ENCODE results near the gene SWAP70. TPM values are rescaled to one million over a fixed set of nuclear protein-coding genes. Genes with fewer than 3 reads are reported as not detected.

Gene SWAP70
- total and polyA plus RNA-seq, 2 experiments from 2014 or later = 30.3 to 33.3 TPM

DNA sequence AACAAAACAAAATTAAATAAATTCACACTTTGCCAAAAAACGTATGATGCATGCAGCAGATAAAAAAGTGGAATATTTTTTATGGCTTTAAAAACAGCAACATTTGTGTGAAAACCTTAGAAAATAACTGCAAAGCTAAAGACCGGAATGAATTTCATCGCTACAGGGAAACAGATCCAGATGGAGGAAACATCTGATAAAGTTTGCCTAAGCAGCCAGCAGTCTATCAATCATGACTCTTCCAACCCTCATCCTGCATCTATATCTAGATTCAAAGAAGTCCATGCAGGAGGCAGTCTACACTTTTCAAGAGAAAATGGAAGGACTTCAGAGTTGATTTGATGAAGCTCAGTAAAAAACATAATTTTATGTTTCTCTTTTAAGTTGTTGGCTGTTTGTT is 126.8 kb downstream of the SWAP70 start:
- no peaks in the 10 kb centered on the region; the same call in 2 of the 3 replicates for H3K9me3 Mint-ChIP-seq
- ATAC-seq = no peak
- Histone ChIP-seq H3K27me3 (ENCODE audit: insufficient read depth) (no peaks in the 10 kb centered on the region), H3F3A (replicated peaks; ENCODE audit: low read depth) (no peaks in the 10 kb centered on the region), H3K4me3 (no peak overlapping the region), H3K4me2 (no peak overlapping the region), H3K27ac (ENCODE audit: low read depth) (0 out of 2 replicates have a peak overlapping the region, but pooled peaks have one; percentile 23), H3K79me2 (replicated peaks; ENCODE audit: insufficient read depth) (no peaks in the 10 kb centered on the region), H2AFZ (no peak overlapping the region), H3K9me2 (ENCODE audit: insufficient read depth) (no peaks in the 10 kb centered on the region), H3K36me3 (ENCODE audit: insufficient read depth) (peaks cover 8% of the 10 kb centered on the region), H4K20me1 (replicated peaks; ENCODE audit: insufficient read depth) (no peaks in the 10 kb centered on the region), H3K4me1 (ENCODE audit: insufficient read depth) (0 out of 2 replicates have a peak, but pooled peaks cover 3% of the 10 kb centered on the region)
- H3K27ac Mint-ChIP-seq = no peak overlapping the region
- H3K27me3 Mint-ChIP-seq (ENCODE audit: insufficient read depth, low read depth, poor library complexity) = peaks cover 2% of the 10 kb centered on the region
- H3K4me3 Mint-ChIP-seq = no peak overlapping the region
- peaks cover 23% of the 10 kb centered on the region; the same call in 2 of the 3 replicates for H3K36me3 Mint-ChIP-seq (ENCODE audit: low read depth)
- DNase-seq (ENCODE audit: low spot score) = no peak
- H3K4me1 Mint-ChIP-seq = peaks cover 5% of the 10 kb centered on the region; the same call in 2 of the 3 replicates
- TF ChIP-seq EZH2phosphoT487 (IDR thresholded peaks at IDR 0.05; ENCODE audit: unreplicated experiment) = no peak
- TF ChIP-seq JUNB (IDR thresholded peaks at IDR 0.05; ENCODE audit: unreplicated experiment) = no peak
- TF ChIP-seq ZNF331 (CRISPR knock-in tag; IDR thresholded peaks at IDR 0.05; ENCODE audit: low read depth) = no peak
- no peak for TF ChIP-seq EZH2 (IDR thresholded peaks at IDR 0.05; ENCODE audit: low read depth, unreplicated experiment)
- TF ChIP-seq, protein P1, sequence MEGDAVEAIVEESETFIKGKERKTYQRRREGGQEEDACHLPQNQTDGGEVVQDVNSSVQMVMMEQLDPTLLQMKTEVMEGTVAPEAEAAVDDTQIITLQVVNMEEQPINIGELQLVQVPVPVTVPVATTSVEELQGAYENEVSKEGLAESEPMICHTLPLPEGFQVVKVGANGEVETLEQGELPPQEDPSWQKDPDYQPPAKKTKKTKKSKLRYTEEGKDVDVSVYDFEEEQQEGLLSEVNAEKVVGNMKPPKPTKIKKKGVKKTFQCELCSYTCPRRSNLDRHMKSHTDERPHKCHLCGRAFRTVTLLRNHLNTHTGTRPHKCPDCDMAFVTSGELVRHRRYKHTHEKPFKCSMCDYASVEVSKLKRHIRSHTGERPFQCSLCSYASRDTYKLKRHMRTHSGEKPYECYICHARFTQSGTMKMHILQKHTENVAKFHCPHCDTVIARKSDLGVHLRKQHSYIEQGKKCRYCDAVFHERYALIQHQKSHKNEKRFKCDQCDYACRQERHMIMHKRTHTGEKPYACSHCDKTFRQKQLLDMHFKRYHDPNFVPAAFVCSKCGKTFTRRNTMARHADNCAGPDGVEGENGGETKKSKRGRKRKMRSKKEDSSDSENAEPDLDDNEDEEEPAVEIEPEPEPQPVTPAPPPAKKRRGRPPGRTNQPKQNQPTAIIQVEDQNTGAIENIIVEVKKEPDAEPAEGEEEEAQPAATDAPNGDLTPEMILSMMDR (conservative IDR thresholded peaks at IDR 0.05; ENCODE audit: low read depth in 2 of 2) = no peak
- TF ChIP-seq POLR2AphosphoS5 (IDR thresholded peaks at IDR 0.05; ENCODE audit: low read depth) = no peak
- TF ChIP-seq, protein P2, sequence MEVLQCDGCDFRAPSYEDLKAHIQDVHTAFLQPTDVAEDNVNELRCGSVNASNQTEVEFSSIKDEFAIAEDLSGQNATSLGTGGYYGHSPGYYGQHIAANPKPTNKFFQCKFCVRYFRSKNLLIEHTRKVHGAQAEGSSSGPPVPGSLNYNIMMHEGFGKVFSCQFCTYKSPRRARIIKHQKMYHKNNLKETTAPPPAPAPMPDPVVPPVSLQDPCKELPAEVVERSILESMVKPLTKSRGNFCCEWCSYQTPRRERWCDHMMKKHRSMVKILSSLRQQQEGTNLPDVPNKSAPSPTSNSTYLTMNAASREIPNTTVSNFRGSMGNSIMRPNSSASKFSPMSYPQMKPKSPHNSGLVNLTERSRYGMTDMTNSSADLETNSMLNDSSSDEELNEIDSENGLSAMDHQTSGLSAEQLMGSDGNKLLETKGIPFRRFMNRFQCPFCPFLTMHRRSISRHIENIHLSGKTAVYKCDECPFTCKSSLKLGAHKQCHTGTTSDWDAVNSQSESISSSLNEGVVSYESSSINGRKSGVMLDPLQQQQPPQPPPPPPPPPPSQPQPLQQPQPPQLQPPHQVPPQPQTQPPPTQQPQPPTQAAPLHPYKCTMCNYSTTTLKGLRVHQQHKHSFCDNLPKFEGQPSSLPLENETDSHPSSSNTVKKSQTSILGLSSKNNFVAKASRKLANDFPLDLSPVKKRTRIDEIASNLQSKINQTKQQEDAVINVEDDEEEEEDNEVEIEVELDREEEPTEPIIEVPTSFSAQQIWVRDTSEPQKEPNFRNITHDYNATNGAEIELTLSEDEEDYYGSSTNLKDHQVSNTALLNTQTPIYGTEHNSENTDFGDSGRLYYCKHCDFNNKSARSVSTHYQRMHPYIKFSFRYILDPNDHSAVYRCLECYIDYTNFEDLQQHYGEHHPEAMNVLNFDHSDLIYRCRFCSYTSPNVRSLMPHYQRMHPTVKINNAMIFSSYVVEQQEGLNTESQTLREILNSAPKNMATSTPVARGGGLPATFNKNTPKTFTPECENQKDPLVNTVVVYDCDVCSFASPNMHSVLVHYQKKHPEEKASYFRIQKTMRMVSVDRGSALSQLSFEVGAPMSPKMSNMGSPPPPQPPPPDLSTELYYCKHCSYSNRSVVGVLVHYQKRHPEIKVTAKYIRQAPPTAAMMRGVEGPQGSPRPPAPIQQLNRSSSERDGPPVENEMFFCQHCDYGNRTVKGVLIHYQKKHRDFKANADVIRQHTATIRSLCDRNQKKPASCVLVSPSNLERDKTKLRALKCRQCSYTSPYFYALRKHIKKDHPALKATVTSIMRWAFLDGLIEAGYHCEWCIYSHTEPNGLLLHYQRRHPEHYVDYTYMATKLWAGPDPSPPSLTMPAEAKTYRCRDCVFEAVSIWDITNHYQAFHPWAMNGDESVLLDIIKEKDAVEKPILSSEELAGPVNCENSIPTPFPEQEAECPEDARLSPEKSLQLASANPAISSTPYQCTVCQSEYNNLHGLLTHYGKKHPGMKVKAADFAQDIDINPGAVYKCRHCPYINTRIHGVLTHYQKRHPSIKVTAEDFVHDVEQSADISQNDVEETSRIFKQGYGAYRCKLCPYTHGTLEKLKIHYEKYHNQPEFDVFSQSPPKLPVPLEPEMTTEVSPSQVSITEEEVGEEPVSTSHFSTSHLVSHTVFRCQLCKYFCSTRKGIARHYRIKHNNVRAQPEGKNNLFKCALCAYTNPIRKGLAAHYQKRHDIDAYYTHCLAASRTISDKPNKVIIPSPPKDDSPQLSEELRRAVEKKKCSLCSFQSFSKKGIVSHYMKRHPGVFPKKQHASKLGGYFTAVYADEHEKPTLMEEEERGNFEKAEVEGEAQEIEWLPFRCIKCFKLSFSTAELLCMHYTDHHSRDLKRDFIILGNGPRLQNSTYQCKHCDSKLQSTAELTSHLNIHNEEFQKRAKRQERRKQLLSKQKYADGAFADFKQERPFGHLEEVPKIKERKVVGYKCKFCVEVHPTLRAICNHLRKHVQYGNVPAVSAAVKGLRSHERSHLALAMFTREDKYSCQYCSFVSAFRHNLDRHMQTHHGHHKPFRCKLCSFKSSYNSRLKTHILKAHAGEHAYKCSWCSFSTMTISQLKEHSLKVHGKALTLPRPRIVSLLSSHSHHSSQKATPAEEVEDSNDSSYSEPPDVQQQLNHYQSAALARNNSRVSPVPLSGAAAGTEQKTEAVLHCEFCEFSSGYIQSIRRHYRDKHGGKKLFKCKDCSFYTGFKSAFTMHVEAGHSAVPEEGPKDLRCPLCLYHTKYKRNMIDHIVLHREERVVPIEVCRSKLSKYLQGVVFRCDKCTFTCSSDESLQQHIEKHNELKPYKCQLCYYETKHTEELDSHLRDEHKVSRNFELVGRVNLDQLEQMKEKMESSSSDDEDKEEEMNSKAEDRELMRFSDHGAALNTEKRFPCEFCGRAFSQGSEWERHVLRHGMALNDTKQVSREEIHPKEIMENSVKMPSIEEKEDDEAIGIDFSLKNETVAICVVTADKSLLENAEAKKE (CRISPR knock-in tag; IDR thresholded peaks at IDR 0.05) = no peak
- TF ChIP-seq STAT1 (IDR thresholded peaks at IDR 0.05; ENCODE audit: unreplicated experiment) = no peak
